Activated naive CD8-positive, alpha-beta T cell treated with anti-CD3 and anti-CD28 coated beads, Interleukin-2, amount 50 U/mL, for 24 hours (primary cell): ENCODE results near the gene SUN5.

ENCODE experiments used
- ATAC-seq: fragments of 150-1000 bp; cut with Tn5 transposase; one replicate; pipeline ENCODE4 v1.10.0; 2021
- DNase-seq: peaks from one replicate; pipeline ENCODE4 v3.0.0; 2021
- H3K27ac Mint-ChIP-seq: one replicate; pipeline ENCODE4 v1.8.0; 2021; ENCODE audit warnings: mild to moderate bottlenecking, mixed read lengths
- H3K27me3 Mint-ChIP-seq: one replicate; pipeline ENCODE4 v1.8.0; 2021; ENCODE audit warnings: mixed read lengths
- H3K36me3 Mint-ChIP-seq: one replicate; pipeline ENCODE4 v1.8.0; 2021; ENCODE audit warnings: low read depth, mixed read lengths
- H3K4me1 Mint-ChIP-seq: one replicate; pipeline ENCODE4 v1.8.0; 2021; ENCODE audit warnings: mixed read lengths
- H3K4me3 Mint-ChIP-seq: one replicate; pipeline ENCODE4 v1.8.0; 2021; ENCODE audit warnings: mild to moderate bottlenecking, moderate library complexity, mixed read lengths
- H3K9me3 Mint-ChIP-seq: one replicate; pipeline ENCODE4 v1.8.0; 2021; ENCODE audit warnings: mixed read lengths

Gene SUN5

GRCh38 chr20:32972181-32973076, 31.8 kb downstream of the SUN5 start:
- H3K9me3 Mint-ChIP-seq: peaks cover 6% of the 10 kb centered on the region
- no peak overlapping the region for H3K4me3 Mint-ChIP-seq
- H3K27me3 Mint-ChIP-seq: no peaks in the 10 kb centered on the region
- H3K27ac Mint-ChIP-seq: no peak overlapping the region
- H3K4me1 Mint-ChIP-seq: peaks cover 49% of the 10 kb centered on the region
- DNase-seq (peak; percentile 77), ATAC-seq (peak; percentile 87)
- no peaks in the 10 kb centered on the region for H3K36me3 Mint-ChIP-seq

DNA sequence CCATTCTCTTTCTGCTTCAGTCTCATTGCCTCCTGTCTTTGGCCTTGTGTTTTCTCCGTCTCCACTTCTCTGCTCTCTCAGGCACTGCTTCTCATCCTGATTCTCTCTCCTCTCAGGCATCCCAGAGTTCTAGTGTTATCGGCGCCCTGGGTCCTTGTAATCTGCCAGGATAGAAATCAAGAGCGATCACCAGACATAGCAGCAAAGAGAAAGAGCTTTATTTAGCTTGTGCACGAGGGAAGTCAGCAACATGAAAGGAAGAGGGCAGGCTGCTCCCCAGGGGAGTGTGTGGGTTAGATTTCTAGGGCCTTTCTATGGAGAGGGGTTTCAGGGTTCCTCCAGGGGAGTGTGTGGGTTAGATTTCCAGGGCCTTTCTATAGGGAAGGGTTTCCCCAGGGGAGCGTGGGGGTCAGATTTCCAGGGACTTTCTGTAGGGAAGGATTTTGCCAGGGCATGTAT, 32.5 kb downstream of the SUN5 start:
- ATAC-seq: peak; percentile 5
- Mint-ChIP-seq H3K36me3 (no peaks in the 10 kb centered on the region), H3K4me3 (no peak overlapping the region), H3K4me1 (peaks cover 55% of the 10 kb centered on the region), H3K27me3 (no peaks in the 10 kb centered on the region), H3K9me3 (peaks cover 5% of the 10 kb centered on the region), H3K27ac (no peak overlapping the region)
- peak; percentile 29 for DNase-seq

DNA sequence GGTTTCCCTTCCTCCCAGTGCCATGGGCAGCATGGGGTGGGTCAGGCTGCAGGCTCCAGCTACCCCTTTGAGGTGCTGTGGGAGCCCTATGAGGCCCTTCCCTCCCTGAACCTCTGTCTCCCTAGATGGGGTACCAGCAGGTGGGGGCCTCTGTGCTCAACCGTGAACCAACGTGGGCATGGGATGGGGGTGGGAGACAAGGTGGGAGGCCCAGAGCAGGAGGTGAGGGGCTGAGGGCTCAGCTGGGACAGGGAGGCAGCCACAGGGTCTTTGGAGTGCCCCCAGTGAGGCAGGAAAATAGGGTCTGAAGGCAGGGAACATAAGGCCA, 33.3 kb downstream of the SUN5 start:
- H3K4me3 Mint-ChIP-seq: no peak overlapping the region
- ATAC-seq: no peak
- H3K36me3 Mint-ChIP-seq: no peaks in the 10 kb centered on the region
- no peaks in the 10 kb centered on the region for H3K27me3 Mint-ChIP-seq
- peaks cover 57% of the 10 kb centered on the region for H3K4me1 Mint-ChIP-seq
- H3K9me3 Mint-ChIP-seq: no peaks in the 10 kb centered on the region
- DNase-seq: peak; percentile 22
- no peak overlapping the region for H3K27ac Mint-ChIP-seq

- DNase-seq (no peak), ATAC-seq (no peak)
- H3K4me3 Mint-ChIP-seq: no peak overlapping the region
- peaks cover 56% of the 10 kb centered on the region for H3K4me1 Mint-ChIP-seq
- no peaks in the 10 kb centered on the region for H3K27me3 Mint-ChIP-seq
- H3K36me3 Mint-ChIP-seq: no peaks in the 10 kb centered on the region
- H3K9me3 Mint-ChIP-seq: no peaks in the 10 kb centered on the region
- H3K27ac Mint-ChIP-seq: no peak overlapping the region
Measured at GRCh38 chr20:32970115-32970972, 33.9 kb downstream of the SUN5 start.

- H3K4me1 Mint-ChIP-seq: peaks cover 59% of the 10 kb centered on the region
- DNase-seq: no peak
- H3K27me3 Mint-ChIP-seq: no peaks in the 10 kb centered on the region
- no peaks in the 10 kb centered on the region for H3K9me3 Mint-ChIP-seq
- no peak overlapping the region for H3K4me3 Mint-ChIP-seq
- ATAC-seq: no peak
- H3K36me3 Mint-ChIP-seq: no peaks in the 10 kb centered on the region
- no peak overlapping the region for H3K27ac Mint-ChIP-seq
Measured at GRCh38 chr20:32969356-32970114, 34.7 kb downstream of the SUN5 start.

- no peaks in the 10 kb centered on the region for H3K36me3 Mint-ChIP-seq
- peaks cover 64% of the 10 kb centered on the region for H3K4me1 Mint-ChIP-seq
- no peaks in the 10 kb centered on the region for H3K9me3 Mint-ChIP-seq
- DNase-seq: peak; percentile 41
- H3K4me3 Mint-ChIP-seq: peak overlapping the region; percentile 6
- no peak for ATAC-seq
- H3K27me3 Mint-ChIP-seq: no peaks in the 10 kb centered on the region
- no peak overlapping the region for H3K27ac Mint-ChIP-seq
Measured at GRCh38 chr20:32968478-32969241, 35.6 kb downstream of the SUN5 start.

DNA sequence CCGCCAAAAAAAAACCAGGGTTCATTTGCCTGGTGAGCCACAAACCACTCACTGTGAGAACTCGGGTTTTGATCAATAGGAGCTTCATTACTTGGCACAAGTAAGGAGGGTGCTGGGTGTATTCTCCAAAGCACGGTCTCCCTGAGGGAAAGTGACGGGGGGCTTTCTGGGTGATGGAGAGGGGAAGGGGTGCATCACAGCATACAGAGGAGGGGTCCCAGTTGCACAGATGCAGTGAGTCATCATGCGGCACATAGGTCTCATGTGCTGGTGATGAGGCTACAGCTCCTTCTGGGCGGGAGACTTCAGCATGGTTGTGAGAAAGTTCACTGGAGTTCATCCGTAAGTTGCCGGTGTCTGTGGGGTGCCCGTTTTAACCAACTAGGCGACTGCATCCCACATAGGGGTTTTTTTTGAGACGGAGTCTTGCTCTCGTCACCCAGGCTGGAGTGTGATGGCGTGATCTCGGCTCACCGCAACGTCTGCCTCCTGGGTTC, 36.2 kb downstream of the SUN5 start:
- H3K27me3 Mint-ChIP-seq: no peaks in the 10 kb centered on the region
- H3K9me3 Mint-ChIP-seq: no peaks in the 10 kb centered on the region
- no peaks in the 10 kb centered on the region for H3K36me3 Mint-ChIP-seq
- DNase-seq (peak; percentile 42), ATAC-seq (peak; percentile 23)
- no peak overlapping the region for H3K27ac Mint-ChIP-seq
- H3K4me1 Mint-ChIP-seq: peaks cover 65% of the 10 kb centered on the region
- H3K4me3 Mint-ChIP-seq: no peak overlapping the region

DNA sequence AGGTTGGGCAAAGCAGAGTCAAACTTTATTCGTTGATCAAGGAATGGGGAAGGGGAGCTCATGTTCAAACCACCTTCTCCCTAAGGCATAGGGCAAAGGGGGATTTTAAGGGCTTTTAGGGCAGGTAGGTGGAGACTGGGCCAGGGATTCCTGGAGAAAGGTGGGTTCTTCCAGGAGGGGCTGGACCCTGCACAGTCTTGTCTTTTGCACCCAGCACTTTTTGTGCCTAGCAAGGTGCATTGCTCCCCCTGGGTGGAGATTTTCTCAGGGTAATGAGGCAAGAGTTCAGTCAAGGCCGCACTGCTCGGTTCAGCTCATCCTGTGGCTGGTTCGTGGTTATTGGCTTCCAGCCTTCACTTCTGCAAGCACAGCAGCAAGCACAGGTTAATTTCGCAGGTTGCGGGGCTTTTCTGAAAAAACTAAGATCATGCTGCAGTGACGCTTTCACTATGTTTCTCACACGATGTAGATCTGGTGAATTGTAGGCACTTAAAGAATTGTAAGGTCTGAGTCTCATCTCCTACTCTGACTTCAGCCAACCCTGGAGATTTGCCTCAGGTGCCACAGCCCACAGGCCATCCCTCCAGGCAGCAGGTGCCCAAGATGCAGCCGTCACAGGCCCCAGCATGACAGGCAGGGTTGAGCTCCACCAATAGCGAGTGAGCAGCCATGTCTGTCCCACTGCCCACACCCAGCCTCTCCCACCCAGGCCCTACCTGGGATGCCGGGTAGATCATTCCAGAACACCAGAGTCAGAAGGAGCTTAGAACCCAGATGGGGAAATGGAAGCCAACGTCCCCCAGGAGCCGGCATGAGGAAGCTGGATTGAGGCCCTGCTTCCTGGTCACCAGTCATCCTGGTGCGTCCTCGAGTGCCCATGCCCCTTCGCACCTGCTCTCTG, 37.1 kb downstream of the SUN5 start:
- peak; percentile 39 for DNase-seq
- H3K4me3 Mint-ChIP-seq: no peak overlapping the region
- no peak overlapping the region for H3K27ac Mint-ChIP-seq
- ATAC-seq: peak; percentile 9
- no peaks in the 10 kb centered on the region for H3K36me3 Mint-ChIP-seq
- H3K4me1 Mint-ChIP-seq: peaks cover 68% of the 10 kb centered on the region
- H3K27me3 Mint-ChIP-seq: no peaks in the 10 kb centered on the region
- H3K9me3 Mint-ChIP-seq: no peaks in the 10 kb centered on the region

- no peaks in the 10 kb centered on the region for H3K27me3 Mint-ChIP-seq
- peaks cover 68% of the 10 kb centered on the region for H3K4me1 Mint-ChIP-seq
- no peak overlapping the region for H3K4me3 Mint-ChIP-seq
- no peaks in the 10 kb centered on the region for H3K36me3 Mint-ChIP-seq
- DNase-seq (no peak), ATAC-seq (no peak)
- no peaks in the 10 kb centered on the region for H3K9me3 Mint-ChIP-seq
- H3K27ac Mint-ChIP-seq: no peak overlapping the region
Measured at GRCh38 chr20:32966382-32966781, 37.9 kb downstream of the SUN5 start.

GRCh38 chr20:32965581-32966373, 38.5 kb downstream of the SUN5 start:
- peak overlapping the region; percentile 27 for H3K27ac Mint-ChIP-seq
- ATAC-seq (no peak), DNase-seq (no peak)
- no peaks in the 10 kb centered on the region for H3K9me3 Mint-ChIP-seq
- no peaks in the 10 kb centered on the region for H3K36me3 Mint-ChIP-seq
- H3K4me1 Mint-ChIP-seq: peaks cover 65% of the 10 kb centered on the region
- no peaks in the 10 kb centered on the region for H3K27me3 Mint-ChIP-seq
- H3K4me3 Mint-ChIP-seq: no peak overlapping the region

DNA sequence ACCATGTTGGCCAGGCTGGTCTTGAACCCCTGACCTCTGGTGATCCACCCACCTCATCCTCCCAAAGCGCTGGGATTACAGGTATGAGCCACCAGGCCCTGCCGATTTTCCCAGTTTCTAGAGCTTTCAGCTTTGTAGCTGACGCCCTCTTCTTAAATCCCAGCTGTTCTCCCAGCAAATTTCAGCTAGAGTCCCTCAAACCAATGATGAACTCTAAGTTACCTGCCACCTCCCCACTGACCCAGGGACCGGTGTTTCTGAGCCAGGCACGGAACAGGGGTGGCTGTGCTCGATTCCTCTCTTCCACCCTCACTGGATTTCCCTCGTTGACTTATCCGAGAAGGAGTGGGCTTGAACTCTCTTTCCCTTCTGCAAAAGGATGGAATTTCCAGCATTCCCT, 39.1 kb downstream of the SUN5 start:
- ATAC-seq (no peak), DNase-seq (no peak)
- H3K36me3 Mint-ChIP-seq: no peaks in the 10 kb centered on the region
- peaks cover 58% of the 10 kb centered on the region for H3K4me1 Mint-ChIP-seq
- peak overlapping the region; percentile 27 for H3K27ac Mint-ChIP-seq
- H3K27me3 Mint-ChIP-seq: no peaks in the 10 kb centered on the region
- H3K4me3 Mint-ChIP-seq: no peak overlapping the region
- no peaks in the 10 kb centered on the region for H3K9me3 Mint-ChIP-seq

DNA sequence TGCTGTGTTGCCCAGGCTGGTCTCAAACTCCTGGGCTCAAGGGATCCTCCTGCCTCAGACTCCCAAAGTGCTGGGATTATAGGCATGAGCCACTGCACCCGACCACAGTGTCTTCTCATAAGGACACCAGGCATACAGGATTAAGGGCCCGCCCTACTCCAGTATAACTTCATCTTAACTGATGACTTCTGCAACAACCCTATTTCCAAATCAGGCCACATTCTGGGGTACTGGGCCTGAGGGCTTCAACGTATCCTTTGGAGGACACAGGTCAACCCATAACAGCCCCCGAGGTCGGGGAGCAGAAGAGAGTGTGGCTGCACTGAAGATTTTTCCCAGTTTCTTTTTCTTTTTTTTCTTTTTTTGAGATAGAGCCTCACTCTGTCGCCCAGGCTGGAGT, 39.7 kb downstream of the SUN5 start:
- Mint-ChIP-seq H3K4me3 (no peak overlapping the region), H3K9me3 (no peaks in the 10 kb centered on the region), H3K27ac (no peak overlapping the region), H3K4me1 (peaks cover 53% of the 10 kb centered on the region), H3K27me3 (no peaks in the 10 kb centered on the region), H3K36me3 (no peaks in the 10 kb centered on the region)
- DNase-seq (no peak), ATAC-seq (no peak)
